Liver (tissue), 9 donors: ENCODE measurements around the gene EPB41L4B. TPM values are rescaled to one million over a fixed set of nuclear protein-coding genes. Genes with fewer than 3 reads are reported as not detected.

Experiments
- DNase-seq: peaks from one replicate; pipeline ENCODE4 v3.0.0-alpha.2; 2017; ENCODE audit warnings: low spot score
- H3K27ac ChIP-seq, 2 donors: one replicate each; pipeline ENCODE4 v1.7.0; 2013; ENCODE audit warnings: inconsistent platforms in 2 of 2, low read length in 2 of 2, control low read depth in 1 of 2, low read depth in 1 of 2, mild to moderate bottlenecking in 1 of 2
- H3K27me3 ChIP-seq, 4 donors: one replicate each; pipeline versions ENCODE4 v1.6.1 to v1.7.0; 2013; ENCODE audit warnings: low read length in 3 of 4, inconsistent platforms in 1 of 4, mild to moderate bottlenecking in 1 of 4, moderate library complexity in 1 of 4; ENCODE audit not compliant: control insufficient read depth in 4 of 4, insufficient read depth in 4 of 4
- H3K36me3 ChIP-seq, 4 donors: one replicate each; pipeline versions ENCODE4 v1.6.1 to v1.7.0; 2013; ENCODE audit warnings: low read length in 3 of 4, mild to moderate bottlenecking in 3 of 4, low read depth in 1 of 4, moderate library complexity in 1 of 4; ENCODE audit not compliant: control insufficient read depth in 4 of 4, insufficient read depth in 3 of 4
- H3K4me1 ChIP-seq, 4 donors: one replicate each; pipeline versions ENCODE4 v1.6.1 to v1.7.0; 2013; ENCODE audit warnings: low read length in 3 of 4, mild to moderate bottlenecking in 3 of 4, moderate library complexity in 1 of 4; ENCODE audit not compliant: control insufficient read depth in 4 of 4, insufficient read depth in 4 of 4
- H3K4me3 ChIP-seq, 3 donors: one replicate each; pipeline versions ENCODE4 v1.6.1 to v1.7.0; 2013; ENCODE audit warnings: low read length in 3 of 3, control low read depth in 1 of 3, low read depth in 1 of 3, mild to moderate bottlenecking in 1 of 3
- H3K9ac ChIP-seq, 2 donors: one replicate each; pipeline ENCODE4 v1.7.0; 2013; ENCODE audit warnings: low read length in 2 of 2, mild to moderate bottlenecking in 2 of 2, moderate library complexity in 2 of 2, control low read depth in 1 of 2, low read depth in 1 of 2
- H3K9me3 ChIP-seq, 4 donors: one replicate each; pipeline versions ENCODE4 v1.6.1 to v1.7.0; 2013; ENCODE audit warnings: low read length in 3 of 4; ENCODE audit not compliant: control insufficient read depth in 4 of 4
- ATF3 ChIP-seq: IDR thresholded peaks from 2 replicates; pipeline ENCODE4 v1.6.1; 2016; ENCODE audit warnings: antibody characterized with exemption
- CTCF ChIP-seq: fragments of 150-350 bp; IDR thresholded peaks from 2 replicates; pipeline ENCODE4 v1.5.1; 2017; ENCODE audit warnings: improper control_type of control experiment, low read depth, low read length; ENCODE audit not compliant: missing input control
- EGR1 ChIP-seq, 2 donors: IDR thresholded peaks; 2 replicates each; pipeline ENCODE4 v1.6.1; 2016 to 2018; ENCODE audit warnings: antibody characterized with exemption in 2 of 2, low read depth in 2 of 2
- FOXA1 ChIP-seq: IDR thresholded peaks from 2 replicates; pipeline ENCODE4 v1.6.1; 2016; ENCODE audit warnings: antibody characterized with exemption
- FOXA2 ChIP-seq: IDR thresholded peaks from 2 replicates; pipeline ENCODE4 v1.6.1; 2016; ENCODE audit warnings: antibody characterized with exemption
- GABPA ChIP-seq, 2 donors: IDR thresholded peaks in 1 of 2; conservative IDR thresholded peaks in 1 of 2; 2 replicates each; pipeline ENCODE4 v1.6.1; 2016; ENCODE audit warnings: antibody characterized with exemption in 2 of 2, mild to moderate bottlenecking in 1 of 2, moderate library complexity in 1 of 2
- HNF4A ChIP-seq, 2 donors: conservative IDR thresholded peaks; 2 replicates each; pipeline ENCODE4 v1.6.1; 2016; ENCODE audit warnings: antibody characterized with exemption in 2 of 2, mild to moderate bottlenecking in 2 of 2
- HNF4G ChIP-seq: IDR thresholded peaks from 2 replicates; pipeline ENCODE4 v1.6.1; 2016; ENCODE audit warnings: antibody characterized with exemption
- JUND ChIP-seq, 2 donors: IDR thresholded peaks; 2 replicates each; pipeline ENCODE4 v1.6.1; 2016; ENCODE audit warnings: antibody characterized with exemption in 2 of 2
- MAX ChIP-seq: IDR thresholded peaks from 2 replicates; pipeline ENCODE4 v1.6.1; 2016; ENCODE audit warnings: antibody characterized with exemption
- NR2F2 ChIP-seq: IDR thresholded peaks from 2 replicates; pipeline ENCODE4 v1.6.1; 2016; ENCODE audit warnings: antibody characterized with exemption
- RAD21 ChIP-seq, 2 donors: IDR thresholded peaks; 2 replicates each; pipeline ENCODE4 v1.6.1; 2016; ENCODE audit warnings: antibody characterized with exemption in 2 of 2, mild to moderate bottlenecking in 2 of 2
- REST ChIP-seq: IDR thresholded peaks from 2 replicates; pipeline ENCODE4 v1.6.1; 2016; ENCODE audit warnings: antibody characterized with exemption, mild to moderate bottlenecking
- RXRA ChIP-seq, 2 donors: IDR thresholded peaks; 2 replicates each; pipeline ENCODE4 v1.6.1; 2017 to 2018; ENCODE audit warnings: antibody characterized with exemption in 2 of 2, mild to moderate bottlenecking in 1 of 2
- TAF1 ChIP-seq: conservative IDR thresholded peaks from 2 replicates; pipeline ENCODE4 v1.6.1; 2016; ENCODE audit warnings: antibody characterized with exemption, mild to moderate bottlenecking
- YY1 ChIP-seq: IDR thresholded peaks from 2 replicates; pipeline ENCODE4 v1.6.1; 2016; ENCODE audit warnings: antibody characterized with exemption, mild to moderate bottlenecking
- ZBTB33 ChIP-seq: IDR thresholded peaks from 2 replicates; pipeline ENCODE4 v1.6.1; 2016; ENCODE audit warnings: antibody characterized with exemption
- WGBS: extraction: QIAGEN DNeasy Blood & Tissue Kit; methylation state at CpG from one replicate; pipeline ENCODE4 v1.1.7; 2013; 5-methylcytosine and 5-hydroxymethylcytosine counted together
- polyA plus RNA-seq, 2 donors: library from polyadenylated mRNA; stranded (reverse) in 1 of 2; unstranded in 1 of 2; fragments of 200-250 nt in 1 of 2; fragments of >200 nt in 1 of 2; fragmentation: Nextera tagmentation in 1 of 2; extraction: Ambion mirVana in 1 of 2; gene quantifications; one replicate each; pipeline versions ENCODE4 v1.2.1 to v1.2.3, GENCODE V29; 2013 to 2015
- total RNA-seq, 2 donors: library from RNA; depleted of rRNA; stranded (reverse); fragments of >200 nt; gene quantifications; one replicate each; pipeline ENCODE4 v1.2.3, GENCODE V29; 2014
- donor health status: healthy.
- donor health status: healthy.
- donor health status: healthy.
- donor health status: healthy.
- donor health status: healthy.

Gene EPB41L4B
- total and polyA plus RNA-seq, 4 donors, result 9.9 to 42.6 (median 23.9) TPM

- Histone ChIP-seq H3K27ac (no peak overlapping the region), H3K36me3 (no peaks in the 10 kb centered on the region), H3K27me3 (no peaks in the 10 kb centered on the region), H3K9ac (no peak overlapping the region), H3K4me1 (no peaks in the 10 kb centered on the region), H3K9me3 (no peaks in the 10 kb centered on the region), H3K4me3 (no peak overlapping the region)
- DNase-seq, result no peak
- WGBS, result 91% methylated on average over 4 of the region's 4 CpGs
- no peak for TF ChIP-seq REST
- no peak for TF ChIP-seq JUND (IDR thresholded peaks at IDR 0.05)
- no peak for TF ChIP-seq TAF1
- no peak for TF ChIP-seq RAD21 (IDR thresholded peaks at IDR 0.05)
- TF ChIP-seq MAX, result no peak
- TF ChIP-seq FOXA2, result no peak
- no peak for TF ChIP-seq CTCF
- no peak for TF ChIP-seq EGR1 (IDR thresholded peaks at IDR 0.05; ENCODE audit: low read depth in 2 of 2)
- no peak for TF ChIP-seq HNF4A (conservative IDR thresholded peaks at IDR 0.05)
- no peak for TF ChIP-seq GABPA (IDR thresholded peaks at IDR 0.05 in 1 of 2, conservative IDR thresholded peaks at IDR 0.05 in 1 of 2)
- TF ChIP-seq ZBTB33, result no peak
- TF ChIP-seq RXRA (IDR thresholded peaks at IDR 0.05), result no peak
- TF ChIP-seq ATF3, result no peak
- TF ChIP-seq NR2F2, result no peak
- no peak for TF ChIP-seq YY1
- TF ChIP-seq FOXA1, result no peak
Measured at GRCh38 chr9:109203761-109204360, 117.0 kb downstream of the EPB41L4B start.

GRCh38 chr9:109199676-109200075, 121.2 kb downstream of the EPB41L4B start:
- no peak for DNase-seq
- Histone ChIP-seq H3K27me3 (no peaks in the 10 kb centered on the region), H3K36me3 (no peaks in the 10 kb centered on the region), H3K9ac (no peak overlapping the region), H3K4me1 (no peaks in the 10 kb centered on the region), H3K4me3 (no peak overlapping the region), H3K27ac (no peak overlapping the region), H3K9me3 (no peaks in the 10 kb centered on the region)
- 88% methylated on average over 5 of the region's 5 CpGs for WGBS
- no peak for TF ChIP-seq ZBTB33
- no peak for TF ChIP-seq FOXA2
- TF ChIP-seq HNF4G, result no peak
- no peak for TF ChIP-seq GABPA (IDR thresholded peaks at IDR 0.05 in 1 of 2, conservative IDR thresholded peaks at IDR 0.05 in 1 of 2)
- no peak for TF ChIP-seq ATF3
- no peak for TF ChIP-seq MAX
- no peak for TF ChIP-seq RXRA (IDR thresholded peaks at IDR 0.05)
- TF ChIP-seq REST, result no peak
